ENCODE data around the gene CHMP4B. TPM values are rescaled to one million over a fixed set of nuclear protein-coding genes. Genes with fewer than 3 reads are reported as not detected.
A peak's percentile ranks its signal among the peaks of the same experiment; 100 is the strongest.

The CHMP4B gene
- total RNA-seq, 6 experiments from 2014 or later = 81.2 to 94.2 (median 86.1) TPM

GRCh38 chr20:33827634-33828325 lies 16.6 kb downstream of the CHMP4B start:
- H3K4me3 Mint-ChIP-seq = no peak overlapping the region
- H3K4me1 Mint-ChIP-seq (ENCODE audit: low read depth) = peaks cover 60% of the 10 kb centered on the region
- H3K27me3 Mint-ChIP-seq (ENCODE audit: insufficient read depth) = no peaks in the 10 kb centered on the region; the same call in 1 of the 2 replicates
- H3K36me3 Mint-ChIP-seq (ENCODE audit: low read depth) = peaks cover 5% of the 10 kb centered on the region; the same call in 1 of the 2 replicates
- DNase-seq = no peak
- H3K9me3 Mint-ChIP-seq = no peaks in the 10 kb centered on the region
- no peak overlapping the region for H3K27ac Mint-ChIP-seq
- TF ChIP-seq CTCF (IDR thresholded peaks at IDR 0.05) = no peak

- Mint-ChIP-seq H3K4me1 (ENCODE audit: low read depth) (peaks cover 65% of the 10 kb centered on the region), H3K27ac (no peak overlapping the region), H3K36me3 (ENCODE audit: low read depth) (peaks cover 9% of the 10 kb centered on the region; the same call in 1 of the 2 replicates), H3K27me3 (ENCODE audit: insufficient read depth) (no peaks in the 10 kb centered on the region; the same call in 1 of the 2 replicates), H3K4me3 (no peak overlapping the region), H3K9me3 (no peaks in the 10 kb centered on the region)
- TF ChIP-seq CTCF (IDR thresholded peaks at IDR 0.05) = no peak
- DNase-seq = no peak
These were observed 17.2 kb downstream of the CHMP4B start for GRCh38 chr20:33828326-33828844.

- DNase-seq = no peak
- TF ChIP-seq CTCF (IDR thresholded peaks at IDR 0.05) = no peak
- Mint-ChIP-seq H3K4me3 (no peak overlapping the region), H3K36me3 (ENCODE audit: low read depth) (peaks cover 13% of the 10 kb centered on the region; the same call in 1 of the 2 replicates), H3K27ac (no peak overlapping the region), H3K4me1 (ENCODE audit: low read depth) (peaks cover 70% of the 10 kb centered on the region), H3K9me3 (no peaks in the 10 kb centered on the region), H3K27me3 (ENCODE audit: insufficient read depth) (no peaks in the 10 kb centered on the region; the same call in 1 of the 2 replicates)
These were observed 17.9 kb downstream of the CHMP4B start for GRCh38 chr20:33828967-33829560.

- H3K4me1 Mint-ChIP-seq (ENCODE audit: low read depth) = peaks cover 70% of the 10 kb centered on the region
- no peaks in the 10 kb centered on the region for H3K9me3 Mint-ChIP-seq
- peak overlapping the region; percentile 47 for H3K27ac Mint-ChIP-seq
- H3K27me3 Mint-ChIP-seq (ENCODE audit: insufficient read depth) = no peaks in the 10 kb centered on the region; the same call in 1 of the 2 replicates
- DNase-seq = no peak
- H3K4me3 Mint-ChIP-seq = no peak overlapping the region
- H3K36me3 Mint-ChIP-seq (ENCODE audit: low read depth) = peaks cover 13% of the 10 kb centered on the region; the same call in 1 of the 2 replicates
- TF ChIP-seq CTCF (IDR thresholded peaks at IDR 0.05) = no peak
These were observed 18.5 kb downstream of the CHMP4B start for GRCh38 chr20:33829636-33830035.

- H3K9me3 Mint-ChIP-seq = no peaks in the 10 kb centered on the region
- DNase-seq = no peak
- peak overlapping the region; percentile 47; the same call in 1 of the 2 replicates for H3K27ac Mint-ChIP-seq
- no peak overlapping the region for H3K4me3 Mint-ChIP-seq
- peaks cover 18% of the 10 kb centered on the region; the same call in 1 of the 2 replicates for H3K36me3 Mint-ChIP-seq (ENCODE audit: low read depth)
- H3K27me3 Mint-ChIP-seq (ENCODE audit: insufficient read depth) = no peaks in the 10 kb centered on the region; the same call in 1 of the 2 replicates
- TF ChIP-seq CTCF (IDR thresholded peaks at IDR 0.05) = no peak
- peaks cover 69% of the 10 kb centered on the region for H3K4me1 Mint-ChIP-seq (ENCODE audit: low read depth)
These were observed 19.2 kb downstream of the CHMP4B start for GRCh38 chr20:33830371-33830770.

All from HFFc6 (cell line).